Parathyroid adenoma (tissue), 2 donors: ENCODE data around the gene PGAP6.

Experiments
- H2AFZ ChIP-seq: fragments of 300-600 bp; sonication (generic); one replicate; pipeline ENCODE4 v1.7.0; 2017; ENCODE audit warnings: antibody characterized with exemption, mild to moderate bottlenecking
- H3K27ac ChIP-seq: fragments of 300-600 bp; sonication (generic); one replicate; pipeline ENCODE4 v1.7.0; 2017
- H3K27me3 ChIP-seq: fragments of 300-600 bp; sonication (generic); one replicate; pipeline ENCODE4 v1.7.0; 2017; ENCODE audit warnings: low read length; ENCODE audit not compliant: control insufficient read depth, insufficient read depth
- H3K36me3 ChIP-seq: fragments of 300-600 bp; sonication (generic); one replicate; pipeline ENCODE4 v1.7.0; 2017; ENCODE audit warnings: low read length; ENCODE audit not compliant: control insufficient read depth, insufficient read depth
- H3K4me1 ChIP-seq: fragments of 300-600 bp; sonication (generic); one replicate; pipeline ENCODE4 v1.7.0; 2017; ENCODE audit warnings: control low read depth
- H3K4me2 ChIP-seq: fragments of 300-600 bp; sonication (generic); one replicate; pipeline ENCODE4 v1.7.0; 2017; ENCODE audit warnings: low read length
- H3K4me3 ChIP-seq: fragments of 300-600 bp; sonication (generic); one replicate; pipeline ENCODE4 v1.7.0; 2017; ENCODE audit warnings: low read depth, low read length
- H3K79me2 ChIP-seq: fragments of 300-600 bp; sonication (generic); one replicate; pipeline ENCODE4 v1.7.0; 2017; ENCODE audit warnings: control low read depth
- H3K9ac ChIP-seq: fragments of 300-600 bp; sonication (generic); one replicate; pipeline ENCODE4 v1.7.0; 2017; ENCODE audit warnings: mild to moderate bottlenecking
- H3K9me3 ChIP-seq: fragments of 300-600 bp; sonication (generic); one replicate; pipeline ENCODE4 v1.7.0; 2017; ENCODE audit warnings: low read length; ENCODE audit not compliant: control insufficient read depth
- CTCF ChIP-seq: fragments of 300-600 bp; sonication (generic); IDR thresholded peaks from one replicate; pipeline ENCODE4 v1.7.0; 2017; ENCODE audit warnings: antibody characterized with exemption, mild to moderate bottlenecking
- donor health status: primary hyperparathyroidism.

The PGAP6 gene

DNA sequence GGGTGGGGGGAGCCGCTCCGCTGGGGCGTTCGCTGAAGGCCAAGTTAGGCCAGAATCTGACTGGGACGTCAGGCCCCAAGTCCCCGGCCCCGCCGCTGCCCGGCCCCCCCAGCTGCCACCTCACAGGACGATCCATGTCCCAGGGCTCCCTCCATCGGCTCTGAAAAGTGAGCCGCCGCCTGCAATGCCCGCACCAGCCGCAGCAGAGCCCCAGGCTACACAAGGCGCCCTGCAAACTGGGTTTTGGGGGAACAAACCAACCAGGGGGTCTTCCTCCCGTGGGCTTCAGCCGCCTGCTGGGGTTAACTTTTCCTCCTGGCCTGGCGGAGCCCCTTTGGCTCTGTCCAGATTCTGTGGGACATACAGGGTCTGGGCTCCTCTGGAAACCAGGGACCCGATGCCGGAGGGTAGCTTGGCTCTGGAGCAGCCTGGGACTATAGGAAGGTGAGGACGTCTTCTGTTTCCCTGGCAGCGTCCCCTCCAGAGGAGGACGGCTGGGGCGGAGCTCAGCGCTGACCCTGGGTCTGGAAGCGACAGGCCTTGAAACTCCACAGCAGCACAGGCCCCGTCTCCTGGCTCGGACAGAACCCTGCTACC is 16.1 kb upstream of the PGAP6 start:
- Histone ChIP-seq H3K9me3 (no peaks in the 10 kb centered on the region), H3K4me1 (peaks cover 10% of the 10 kb centered on the region), H3K27ac (peak overlapping the region; percentile 85), H2AFZ (peak overlapping the region; percentile 40), H3K27me3 (no peaks in the 10 kb centered on the region), H3K4me3 (peak overlapping the region; percentile 25), H3K79me2 (peaks cover 2% of the 10 kb centered on the region), H3K36me3 (no peaks in the 10 kb centered on the region), H3K9ac (no peak overlapping the region), H3K4me2 (peak overlapping the region; percentile 32)
- peak; percentile 52 for TF ChIP-seq CTCF

DNA sequence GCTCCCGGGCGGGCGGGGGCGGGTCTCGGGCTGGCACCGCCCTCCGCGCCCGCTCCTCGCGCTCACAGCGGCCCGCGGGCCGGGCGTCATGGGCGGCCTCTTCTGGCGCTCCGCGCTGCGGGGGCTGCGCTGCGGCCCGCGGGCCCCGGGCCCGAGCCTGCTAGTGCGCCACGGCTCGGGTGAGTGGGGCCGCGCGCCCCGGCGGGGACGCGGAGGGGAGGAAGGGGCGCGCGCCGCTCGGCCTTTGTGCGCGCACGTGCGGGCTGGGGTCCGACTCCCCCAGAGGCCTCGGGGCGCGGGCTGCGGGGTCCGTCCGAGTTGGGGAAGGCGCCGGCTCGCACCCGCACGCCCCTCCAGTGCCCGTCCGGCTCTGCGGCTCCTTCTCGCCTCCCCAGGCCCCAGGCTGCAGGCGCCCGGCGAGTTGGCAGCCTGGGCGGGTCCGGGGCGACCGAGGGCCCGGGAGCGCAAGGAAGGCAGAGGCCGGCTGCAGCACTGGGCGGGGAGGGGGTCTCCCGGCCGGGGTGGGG is 15.4 kb upstream of the PGAP6 start, which contains the start of gene NME4:
Gene NME4 (plus strand): TSS at position 65 of the 527 bp plus-strand sequence. CDS start 24 bp downstream, at position 89.
- Histone ChIP-seq H3K9ac (no peak within 1 kb of the TSS), H3K27me3 (no peaks in the 10 kb centered on the region), H3K79me2 (peaks cover 2% of the 10 kb centered on the region), H3K9me3 (no peaks in the 10 kb centered on the region), H3K27ac (peak within 1 kb of the TSS; percentile 90), H3K4me3 (peak within 1 kb of the TSS; percentile 35), H3K36me3 (no peaks in the 10 kb centered on the region), H2AFZ (peak within 1 kb of the TSS; percentile 96), H3K4me2 (peak within 1 kb of the TSS; percentile 75), H3K4me1 (peaks cover 10% of the 10 kb centered on the region)
- TF ChIP-seq CTCF: no peak

DNA sequence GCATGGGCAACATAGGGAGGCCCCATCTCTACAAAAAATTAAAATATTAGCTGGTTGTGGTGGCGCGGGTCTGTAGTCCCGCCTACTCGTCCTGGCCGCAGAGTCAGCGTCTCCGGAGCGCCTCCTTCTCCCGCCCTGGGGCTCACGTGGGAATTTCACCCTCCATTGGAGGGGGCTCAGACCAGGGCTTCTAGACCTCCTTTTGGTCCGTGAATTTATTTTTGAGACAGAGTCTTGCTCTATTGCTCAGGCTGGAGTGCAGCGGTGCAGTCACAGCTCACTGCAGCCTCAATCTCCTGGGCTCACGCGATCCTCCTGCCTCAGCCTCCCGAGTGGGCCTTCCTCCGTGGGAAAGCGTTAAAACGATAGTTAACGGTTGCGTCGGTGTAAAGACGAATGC is 14.8 kb upstream of the PGAP6 start:
- peak overlapping the region; percentile 90 for H3K27ac ChIP-seq
- peak overlapping the region; percentile 96 for H2AFZ ChIP-seq
- H3K9ac ChIP-seq: no peak overlapping the region
- H3K4me3 ChIP-seq: peak overlapping the region; percentile 35
- peaks cover 10% of the 10 kb centered on the region for H3K4me1 ChIP-seq
- H3K9me3 ChIP-seq: no peaks in the 10 kb centered on the region
- no peaks in the 10 kb centered on the region for H3K27me3 ChIP-seq
- peaks cover 2% of the 10 kb centered on the region for H3K79me2 ChIP-seq
- H3K4me2 ChIP-seq: peak overlapping the region; percentile 75
- TF ChIP-seq CTCF: no peak
- H3K36me3 ChIP-seq: no peaks in the 10 kb centered on the region

- Histone ChIP-seq H3K27me3 (no peaks in the 10 kb centered on the region), H3K36me3 (no peaks in the 10 kb centered on the region), H3K4me2 (peak overlapping the region; percentile 75), H3K4me3 (peak overlapping the region; percentile 35), H3K4me1 (peaks cover 10% of the 10 kb centered on the region), H2AFZ (peak overlapping the region; percentile 96), H3K9me3 (no peaks in the 10 kb centered on the region), H3K79me2 (peaks cover 2% of the 10 kb centered on the region), H3K27ac (peak overlapping the region; percentile 90), H3K9ac (no peak overlapping the region)
- TF ChIP-seq CTCF: no peak
Observed at GRCh38 chr16:396199-396598, 14.4 kb upstream of the PGAP6 start.
